Adrenal gland (tissue), 5 donors: ENCODE measurements around the gene IGSF1.

Experiments used
- POLR2A ChIP-seq, 2 donors: fragments of 450-650 bp; IDR thresholded peaks; one replicate each; pipeline ENCODE4 v1.6.1; 2017; ENCODE audit warnings: antibody characterized with exemption in 2 of 2, mild to moderate bottlenecking in 2 of 2, moderate library complexity in 1 of 2
- TF ChIP-seq, protein P1 (sequence below), 6 experiments: fragments of 450-650 bp in 4 of 6; fragments of 200-600 bp in 2 of 6; sonication (generic) in 1 of 6; IDR thresholded peaks; 1 replicate in 5 of 6; 2 replicates in 1 of 6; pipeline versions ENCODE4 v1.5.1 to v1.8.0; 2016 to 2021; ENCODE audit warnings: antibody characterized with exemption in 6 of 6, mild to moderate bottlenecking in 2 of 6, moderate library complexity in 1 of 6
- donor health status: DM: no; HTN: no; CAD: no.

DNA sequence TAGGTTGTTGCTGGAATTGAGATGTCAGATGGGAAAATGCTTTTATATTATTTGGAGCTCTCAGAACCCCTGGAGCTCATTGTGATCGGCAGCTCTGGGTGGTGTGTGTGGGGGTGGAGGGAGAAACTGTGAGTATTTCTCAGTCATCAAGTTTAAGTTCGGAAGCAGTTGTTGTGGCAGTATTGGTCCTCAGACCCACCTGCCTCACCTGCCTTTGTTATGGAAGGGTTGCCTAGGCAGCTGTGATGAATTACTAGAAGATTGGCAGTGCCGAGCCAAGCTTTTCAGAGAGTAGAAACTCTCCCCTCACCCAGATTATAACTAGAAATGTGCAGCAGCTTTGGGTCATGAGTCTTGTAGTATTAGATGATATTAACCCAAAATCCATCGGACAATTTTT, 9.5 kb downstream of the IGSF1 start:
- TF ChIP-seq, protein P1, sequence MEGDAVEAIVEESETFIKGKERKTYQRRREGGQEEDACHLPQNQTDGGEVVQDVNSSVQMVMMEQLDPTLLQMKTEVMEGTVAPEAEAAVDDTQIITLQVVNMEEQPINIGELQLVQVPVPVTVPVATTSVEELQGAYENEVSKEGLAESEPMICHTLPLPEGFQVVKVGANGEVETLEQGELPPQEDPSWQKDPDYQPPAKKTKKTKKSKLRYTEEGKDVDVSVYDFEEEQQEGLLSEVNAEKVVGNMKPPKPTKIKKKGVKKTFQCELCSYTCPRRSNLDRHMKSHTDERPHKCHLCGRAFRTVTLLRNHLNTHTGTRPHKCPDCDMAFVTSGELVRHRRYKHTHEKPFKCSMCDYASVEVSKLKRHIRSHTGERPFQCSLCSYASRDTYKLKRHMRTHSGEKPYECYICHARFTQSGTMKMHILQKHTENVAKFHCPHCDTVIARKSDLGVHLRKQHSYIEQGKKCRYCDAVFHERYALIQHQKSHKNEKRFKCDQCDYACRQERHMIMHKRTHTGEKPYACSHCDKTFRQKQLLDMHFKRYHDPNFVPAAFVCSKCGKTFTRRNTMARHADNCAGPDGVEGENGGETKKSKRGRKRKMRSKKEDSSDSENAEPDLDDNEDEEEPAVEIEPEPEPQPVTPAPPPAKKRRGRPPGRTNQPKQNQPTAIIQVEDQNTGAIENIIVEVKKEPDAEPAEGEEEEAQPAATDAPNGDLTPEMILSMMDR (IDR thresholded peaks at IDR 0.05): no peak
- no peak for TF ChIP-seq POLR2A (IDR thresholded peaks at IDR 0.05)
